ENCODE results near the gene RPAP2.

The RPAP2 gene

GRCh38 chr1:92324784-92325183 lies 25.9 kb downstream of the RPAP2 start:
- no peak for DNase-seq (ENCODE audit: low read depth)
- no peak for TF ChIP-seq CTCF (IDR thresholded peaks at IDR 0.05; ENCODE audit: low read depth, low read length, missing control alignments)
- no peak overlapping the region for H3K4me3 ChIP-seq (ENCODE audit: low read depth, low read length)

- TF ChIP-seq CTCF (IDR thresholded peaks at IDR 0.05; ENCODE audit: low read depth, low read length, missing control alignments): no peak
- no peak overlapping the region for H3K4me3 ChIP-seq (ENCODE audit: low read depth, low read length)
- DNase-seq (ENCODE audit: low read depth): no peak
Measured at GRCh38 chr1:92326681-92327080, 27.8 kb downstream of the RPAP2 start.

DNA sequence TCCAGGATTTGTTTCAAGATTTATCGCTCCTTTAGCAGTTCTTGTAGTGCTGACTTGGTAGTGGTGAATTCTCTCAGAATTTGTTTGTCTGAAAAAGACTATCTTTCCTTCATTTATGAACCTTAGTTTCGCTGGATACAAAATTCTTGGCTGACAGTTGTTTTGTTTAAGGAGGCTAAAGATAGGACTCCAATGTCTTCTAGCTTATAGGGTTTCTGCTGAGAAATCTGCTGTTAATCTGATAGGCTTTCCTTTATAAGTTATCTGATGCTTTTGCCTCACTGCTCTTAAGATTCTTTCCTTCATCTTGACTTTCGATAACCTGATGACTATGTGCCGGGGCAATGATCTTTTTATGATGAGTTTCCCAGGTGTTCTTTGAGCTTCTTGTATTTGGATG lies 28.9 kb downstream of the RPAP2 start:
- no peak for DNase-seq (ENCODE audit: low read depth)
- no peak for TF ChIP-seq CTCF (IDR thresholded peaks at IDR 0.05; ENCODE audit: low read depth, low read length, missing control alignments)
- no peak overlapping the region for H3K4me3 ChIP-seq (ENCODE audit: low read depth, low read length)

- TF ChIP-seq CTCF (IDR thresholded peaks at IDR 0.05; ENCODE audit: low read depth, low read length, missing control alignments): no peak
- no peak overlapping the region for H3K4me3 ChIP-seq (ENCODE audit: low read depth, low read length)
- no peak for DNase-seq (ENCODE audit: low read depth)
Measured at GRCh38 chr1:92329347-92330129, 30.7 kb downstream of the RPAP2 start.

DNA sequence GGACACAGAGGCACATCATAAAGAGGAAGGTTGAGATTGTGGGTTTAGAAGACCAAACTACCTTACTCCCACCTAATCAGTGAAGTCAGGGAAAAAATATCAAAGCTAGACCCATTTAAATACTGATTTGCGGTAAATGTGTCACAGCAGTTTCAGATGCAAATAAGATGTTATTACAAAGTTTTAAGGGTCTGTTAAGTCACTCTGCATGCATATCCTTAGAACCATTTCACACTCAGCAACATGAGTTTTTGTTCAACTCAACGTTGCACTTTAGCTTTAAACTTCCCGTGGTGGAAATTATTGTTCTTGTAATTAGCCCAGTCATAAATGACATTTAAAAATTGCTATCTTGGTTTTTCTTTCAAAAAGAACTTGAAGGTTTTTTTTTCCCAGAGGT lies 34.8 kb downstream of the RPAP2 start:
- no peak for DNase-seq (ENCODE audit: low read depth)
- H3K4me3 ChIP-seq (ENCODE audit: low read depth, low read length): no peak overlapping the region
- no peak for TF ChIP-seq CTCF (IDR thresholded peaks at IDR 0.05; ENCODE audit: low read depth, low read length, missing control alignments)

- TF ChIP-seq CTCF (IDR thresholded peaks at IDR 0.05; ENCODE audit: low read depth, low read length, missing control alignments): no peak
- no peak for DNase-seq (ENCODE audit: low read depth)
- no peak overlapping the region for H3K4me3 ChIP-seq (ENCODE audit: low read depth, low read length)
Measured at GRCh38 chr1:92340154-92340553, 41.3 kb downstream of the RPAP2 start.

DNA sequence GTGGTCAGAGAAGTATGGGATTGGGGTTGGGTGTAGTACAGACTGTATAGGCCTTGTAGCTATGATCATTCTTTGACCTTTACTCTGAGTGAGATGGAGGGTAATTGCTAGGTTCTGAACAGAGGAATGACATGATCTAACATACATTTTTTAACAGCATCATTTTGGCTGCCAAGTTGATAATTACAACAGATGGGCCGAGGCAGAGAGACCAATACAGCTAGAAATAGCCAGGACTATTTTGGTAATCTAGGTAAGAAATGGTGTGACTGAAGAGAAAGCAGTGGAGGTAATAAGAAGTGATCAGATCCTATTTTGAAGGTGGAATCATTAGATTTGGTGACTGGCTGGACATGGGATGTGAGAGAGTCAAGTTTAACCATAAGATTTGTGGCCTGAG lies 43.5 kb downstream of the RPAP2 start:
- no peak for DNase-seq (ENCODE audit: low read depth)
- H3K4me3 ChIP-seq (ENCODE audit: low read depth, low read length): no peak overlapping the region
- no peak for TF ChIP-seq CTCF (IDR thresholded peaks at IDR 0.05; ENCODE audit: low read depth, low read length, missing control alignments)
